Keratinocyte (primary cell): ENCODE measurements around the gene KIF1B.

Source experiments
- CTCF ChIP-seq, 3 experiments: IDR thresholded peaks in 1 of 3; conservative IDR thresholded peaks in 1 of 3; optimal IDR thresholded peaks in 1 of 3; 2 replicates in 2 of 3; 3 replicates in 1 of 3; pipeline versions ENCODE3 to v1.5.1; 2011; ENCODE audit warnings: low read length in 3 of 3, mild to moderate bottlenecking in 3 of 3, moderate library complexity in 2 of 3, control low read depth in 1 of 3, inconsistent platforms in 1 of 3; ENCODE audit not compliant: insufficient read depth in 2 of 3; ENCODE audit errors: extremely low read depth in 1 of 3
- EZH2 ChIP-seq: IDR thresholded peaks from one replicate; pipeline ENCODE4 v1.6.1; 2012; ENCODE audit warnings: inconsistent platforms, mild to moderate bottlenecking, low read length, moderate library complexity

DNA sequence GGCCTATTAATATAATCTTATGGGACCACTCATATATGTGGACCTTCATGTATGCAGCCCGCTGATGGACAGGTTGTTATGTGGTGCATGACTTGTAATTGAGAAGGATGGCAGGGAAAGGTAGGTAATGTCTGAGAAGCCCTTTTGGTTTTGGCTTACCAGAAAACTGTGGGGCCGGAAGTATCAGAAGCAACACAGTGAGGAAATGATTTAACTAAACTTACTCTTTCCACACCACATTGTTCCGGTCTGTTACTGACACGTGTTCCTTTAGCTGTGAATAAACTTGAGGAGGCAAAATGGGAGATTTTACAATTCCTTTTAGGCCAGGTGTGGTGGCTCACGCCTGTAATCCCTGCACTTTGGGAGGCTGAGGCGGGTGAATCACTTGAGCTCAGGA is 32.4 kb downstream of the KIF1B start:
- no peak for TF ChIP-seq CTCF (optimal IDR thresholded peaks at IDR 0.05 in 1 of 3, IDR thresholded peaks at IDR 0.05 in 1 of 3, conservative IDR thresholded peaks at IDR 0.05 in 1 of 3; ENCODE audit: extremely low read depth in 1 of 3, insufficient read depth in 2 of 3, low read length in 3 of 3)
- no peak for TF ChIP-seq EZH2
